A673 (cell line): Measurements from ENCODE around the gene SLC17A7.

Experiments
- EZH2 ChIP-seq: fragments of 200-600 bp; sonication (generic); IDR thresholded peaks from 2 replicates; pipeline ENCODE4 v1.6.1; 2017; ENCODE audit warnings: borderline replicate concordance, low read depth, mild to moderate bottlenecking, mixed read lengths, antibody characterized with exemption, low read length; ENCODE audit not compliant: poor library complexity, severe bottlenecking
- TF ChIP-seq, protein P1 (sequence below): fragments of 300-800, 200-600 bp; sonication (generic); conservative IDR thresholded peaks from 2 replicates; pipeline ENCODE4 v1.5.1; 2017; ENCODE audit warnings: low read depth, mild to moderate bottlenecking, antibody characterized with exemption, low read length, moderate library complexity, mixed read lengths

GRCh38 chr19:49433240-49433901 is 8.0 kb downstream of the SLC17A7 start:
- TF ChIP-seq, protein P1, sequence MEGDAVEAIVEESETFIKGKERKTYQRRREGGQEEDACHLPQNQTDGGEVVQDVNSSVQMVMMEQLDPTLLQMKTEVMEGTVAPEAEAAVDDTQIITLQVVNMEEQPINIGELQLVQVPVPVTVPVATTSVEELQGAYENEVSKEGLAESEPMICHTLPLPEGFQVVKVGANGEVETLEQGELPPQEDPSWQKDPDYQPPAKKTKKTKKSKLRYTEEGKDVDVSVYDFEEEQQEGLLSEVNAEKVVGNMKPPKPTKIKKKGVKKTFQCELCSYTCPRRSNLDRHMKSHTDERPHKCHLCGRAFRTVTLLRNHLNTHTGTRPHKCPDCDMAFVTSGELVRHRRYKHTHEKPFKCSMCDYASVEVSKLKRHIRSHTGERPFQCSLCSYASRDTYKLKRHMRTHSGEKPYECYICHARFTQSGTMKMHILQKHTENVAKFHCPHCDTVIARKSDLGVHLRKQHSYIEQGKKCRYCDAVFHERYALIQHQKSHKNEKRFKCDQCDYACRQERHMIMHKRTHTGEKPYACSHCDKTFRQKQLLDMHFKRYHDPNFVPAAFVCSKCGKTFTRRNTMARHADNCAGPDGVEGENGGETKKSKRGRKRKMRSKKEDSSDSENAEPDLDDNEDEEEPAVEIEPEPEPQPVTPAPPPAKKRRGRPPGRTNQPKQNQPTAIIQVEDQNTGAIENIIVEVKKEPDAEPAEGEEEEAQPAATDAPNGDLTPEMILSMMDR, result no peak
- TF ChIP-seq EZH2, result no peak
